Natural killer cell (primary cell): ENCODE data around the gene BRPF3. TPM values are rescaled to one million over a fixed set of nuclear protein-coding genes. Genes with fewer than 3 reads are reported as not detected.

Source experiments
- ATAC-seq, 3 donors: fragments of 150-1000 bp in 2 of 3; fragments of 200-7000 bp in 1 of 3; cut with Tn5 transposase; 1 replicate in 1 of 3; 2 replicates in 2 of 3; pipeline ENCODE4 v1.10.0; 2021; ENCODE audit warnings: mild to moderate bottlenecking in 2 of 3, moderate library complexity in 2 of 3
- DNase-seq, 2 donors: peaks; one replicate each; pipeline versions ENCODE4 v3.0.0 to v3.0.0-alpha.2; 2013 to 2021; ENCODE audit warnings: mixed read lengths in 1 of 2
- H3K27ac ChIP-seq: one replicate; pipeline ENCODE4 v1.5.1; 2013; ENCODE audit warnings: mild to moderate bottlenecking, low read length
- H3K27me3 ChIP-seq: one replicate; pipeline ENCODE4 v1.6.1; 2013; ENCODE audit warnings: low read length; ENCODE audit not compliant: control insufficient read depth, insufficient read depth
- H3K36me3 ChIP-seq: one replicate; pipeline ENCODE4 v1.6.1; 2013; ENCODE audit warnings: low read length; ENCODE audit not compliant: control insufficient read depth, insufficient read depth
- H3K4me1 ChIP-seq: one replicate; pipeline ENCODE4 v1.6.1; 2013; ENCODE audit warnings: low read length; ENCODE audit not compliant: control insufficient read depth, insufficient read depth
- H3K4me3 ChIP-seq: one replicate; pipeline ENCODE4 v1.5.1; 2013; ENCODE audit warnings: low read length
- H3K9me3 ChIP-seq: one replicate; pipeline ENCODE4 v1.6.1; 2013; ENCODE audit warnings: low read length; ENCODE audit not compliant: control insufficient read depth, insufficient read depth
- H3K27ac Mint-ChIP-seq, 2 donors: one replicate each; pipeline ENCODE4 v1.8.0; 2022; ENCODE audit warnings: mild to moderate bottlenecking in 2 of 2, mixed read lengths in 2 of 2, moderate library complexity in 1 of 2
- H3K27me3 Mint-ChIP-seq, 2 donors: one replicate each; pipeline ENCODE4 v1.8.0; 2022; ENCODE audit warnings: low read depth in 2 of 2, mixed read lengths in 2 of 2
- H3K36me3 Mint-ChIP-seq: one replicate; pipeline ENCODE4 v1.8.0; 2022; ENCODE audit warnings: mixed read lengths
- H3K4me1 Mint-ChIP-seq, 2 donors: one replicate each; pipeline ENCODE4 v1.8.0; 2022; ENCODE audit warnings: mixed read lengths in 2 of 2
- H3K4me3 Mint-ChIP-seq: one replicate; pipeline ENCODE4 v1.8.0; 2022; ENCODE audit warnings: mild to moderate bottlenecking, moderate library complexity, mixed read lengths
- H3K9me3 Mint-ChIP-seq, 2 donors: one replicate each; pipeline ENCODE4 v1.8.0; 2022; ENCODE audit warnings: mixed read lengths in 2 of 2
- WGBS: methylation state at CpG from one replicate; pipeline ENCODE4 v1.1.7; 2013; ENCODE audit warnings: missing lambda C conversion rate; ENCODE audit not compliant: insufficient coverage; 5-methylcytosine and 5-hydroxymethylcytosine counted together
- intact Hi-C: fragments of 100-400 bp; cut with micrococcal nuclease; formaldehyde crosslinking; loops from one replicate; pipeline ENCODE4 v1.14.2; 2022
- total RNA-seq, 4 donors: library from RNA; stranded (reverse); fragments of 120-200 nt in 1 of 4; gene quantifications; one replicate each; pipeline versions ENCODE4 v1.2.3 to v1.2.4, GENCODE V29; 2013 to 2022
- TF ChIP-seq, protein P1 (sequence below): fragments of 200-600 bp; IDR thresholded peaks from one replicate; pipeline ENCODE4 v1.8.0; 2022; ENCODE audit warnings: antibody characterized with exemption

BRPF3 gene
- total RNA-seq, result 10 to 100 TPM; 46.0 to 58.5 (median 57.4) TPM
- total RNA-seq (2013), result 17.1 TPM

DNA sequence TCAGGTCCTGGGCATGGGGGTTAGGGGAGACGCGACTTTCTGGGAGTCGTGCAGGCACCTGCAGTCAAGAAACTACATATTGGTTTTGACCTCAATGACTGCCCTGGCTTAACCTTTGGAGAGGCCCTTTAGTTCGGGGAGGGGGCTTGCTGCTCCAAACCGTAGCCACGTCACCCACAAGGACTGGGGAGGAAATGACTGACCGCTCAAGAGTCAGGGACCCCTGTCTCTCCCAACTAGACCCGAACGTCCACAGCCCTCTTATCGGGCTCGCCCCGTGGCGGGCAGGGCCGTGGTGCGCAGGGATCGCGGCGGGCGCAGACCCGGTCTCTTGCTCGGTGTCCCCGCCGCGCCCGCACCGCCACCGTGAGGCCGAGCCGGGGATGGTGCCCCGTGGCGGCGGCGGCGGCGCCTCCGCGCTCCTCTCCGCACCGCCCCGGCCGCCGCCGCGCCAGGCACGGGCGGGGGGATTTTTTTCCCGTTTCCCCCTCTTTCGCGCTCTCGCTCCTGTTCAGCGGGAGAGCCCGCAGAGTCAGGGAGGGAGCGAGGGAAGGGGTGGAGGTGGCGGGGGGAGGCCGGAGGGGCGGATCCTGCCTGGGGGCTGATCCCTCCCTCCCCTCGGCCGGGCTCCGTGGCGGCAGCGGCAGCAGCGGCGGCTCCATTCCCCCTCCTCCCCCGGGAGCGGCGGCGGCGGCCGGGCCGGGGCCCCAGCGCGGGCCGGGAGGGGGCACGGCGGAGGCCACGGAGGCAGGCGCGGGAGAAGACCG is at the start of gene BRPF3:
Gene BRPF3 (plus strand): TSS at position 632 of the 767 bp plus-strand sequence. CDS start 3,579 bp downstream, outside the sequence.
- Mint-ChIP-seq H3K27me3 (no peaks in the 10 kb centered on the region), H3K36me3 (no peaks in the 10 kb centered on the region), H3K27ac (peak within 1 kb of the TSS; percentile 86 to 91), H3K9me3 (no peaks in the 10 kb centered on the region), H3K4me1 (peaks cover 29 to 30% of the 10 kb centered on the region in 2 donors), H3K4me3 (peak within 1 kb of the TSS; percentile 90)
- under 1% methylated on average over 73 of the region's 79 CpGs for WGBS
- ATAC-seq (peak; percentile 59 to 75 (median 66)), DNase-seq (peak; percentile 78 to 86)
- Histone ChIP-seq H3K27ac (peak within 1 kb of the TSS; percentile 76), H3K4me3 (peak within 1 kb of the TSS; percentile 51), H3K4me1 (peaks cover 24% of the 10 kb centered on the region), H3K36me3 (peaks cover 11% of the 10 kb centered on the region), H3K27me3 (no peaks in the 10 kb centered on the region), H3K9me3 (no peaks in the 10 kb centered on the region)
- TF ChIP-seq, protein P1, sequence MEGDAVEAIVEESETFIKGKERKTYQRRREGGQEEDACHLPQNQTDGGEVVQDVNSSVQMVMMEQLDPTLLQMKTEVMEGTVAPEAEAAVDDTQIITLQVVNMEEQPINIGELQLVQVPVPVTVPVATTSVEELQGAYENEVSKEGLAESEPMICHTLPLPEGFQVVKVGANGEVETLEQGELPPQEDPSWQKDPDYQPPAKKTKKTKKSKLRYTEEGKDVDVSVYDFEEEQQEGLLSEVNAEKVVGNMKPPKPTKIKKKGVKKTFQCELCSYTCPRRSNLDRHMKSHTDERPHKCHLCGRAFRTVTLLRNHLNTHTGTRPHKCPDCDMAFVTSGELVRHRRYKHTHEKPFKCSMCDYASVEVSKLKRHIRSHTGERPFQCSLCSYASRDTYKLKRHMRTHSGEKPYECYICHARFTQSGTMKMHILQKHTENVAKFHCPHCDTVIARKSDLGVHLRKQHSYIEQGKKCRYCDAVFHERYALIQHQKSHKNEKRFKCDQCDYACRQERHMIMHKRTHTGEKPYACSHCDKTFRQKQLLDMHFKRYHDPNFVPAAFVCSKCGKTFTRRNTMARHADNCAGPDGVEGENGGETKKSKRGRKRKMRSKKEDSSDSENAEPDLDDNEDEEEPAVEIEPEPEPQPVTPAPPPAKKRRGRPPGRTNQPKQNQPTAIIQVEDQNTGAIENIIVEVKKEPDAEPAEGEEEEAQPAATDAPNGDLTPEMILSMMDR, result peak; percentile 58
- intact Hi-C loops, result loop anchor here (1.0 to 2.0 kb wide), 2 partner anchors 73 to 97 kb away; no protein-coding TSS in a partner anchor

- no peak overlapping the region for H3K4me3 ChIP-seq
- H3K4me1 ChIP-seq, result peaks cover 4% of the 10 kb centered on the region
- H3K27me3 ChIP-seq, result no peaks in the 10 kb centered on the region
- H3K27ac Mint-ChIP-seq, result peak overlapping the region in 1 of 2 donors; percentile 7
- H3K9me3 Mint-ChIP-seq, result no peaks in the 10 kb centered on the region
- no peak for ATAC-seq
- H3K4me1 Mint-ChIP-seq, result peaks cover 10 to 17% of the 10 kb centered on the region in 2 donors
- TF ChIP-seq, protein P1, result no peak
- H3K4me3 Mint-ChIP-seq, result no peak overlapping the region
- intact Hi-C loops, result no loop called here
- no peaks in the 10 kb centered on the region for H3K27me3 Mint-ChIP-seq
- no peak for DNase-seq
- H3K27ac ChIP-seq, result no peak overlapping the region
- H3K36me3 Mint-ChIP-seq, result no peaks in the 10 kb centered on the region
- 90% methylated on average over 3 of the region's 3 CpGs for WGBS
- no peaks in the 10 kb centered on the region for H3K36me3 ChIP-seq
- H3K9me3 ChIP-seq, result no peaks in the 10 kb centered on the region
Measured at GRCh38 chr6:36147294-36147693, 49.2 kb upstream of the BRPF3 start.

DNA sequence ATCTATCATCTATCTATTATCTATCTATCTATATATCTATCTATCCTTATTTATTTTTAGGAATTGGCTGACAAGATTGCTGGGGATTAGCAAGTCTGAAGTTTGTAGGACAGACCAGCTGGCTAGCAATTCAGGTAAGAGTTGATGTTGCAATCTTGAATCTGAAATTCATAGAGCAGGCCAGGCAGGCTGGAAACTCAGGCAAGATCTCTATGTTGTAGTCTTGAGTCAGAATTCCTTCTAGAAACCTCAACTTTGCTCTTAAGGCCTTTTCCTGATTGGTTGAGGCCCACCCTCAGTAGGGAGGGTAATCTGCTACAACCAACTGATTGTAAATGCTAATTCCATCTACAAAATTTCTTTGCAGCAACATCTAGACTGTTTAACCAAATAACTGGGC is 47.1 kb upstream of the BRPF3 start:
- intact Hi-C loops, result no loop called here
- no peak overlapping the region for H3K27ac ChIP-seq
- peaks cover 7 to 14% of the 10 kb centered on the region in 2 donors for H3K4me1 Mint-ChIP-seq
- H3K9me3 Mint-ChIP-seq, result no peaks in the 10 kb centered on the region
- TF ChIP-seq, protein P1, result no peak
- no peaks in the 10 kb centered on the region for H3K36me3 ChIP-seq
- no peak overlapping the region for H3K4me3 ChIP-seq
- no peaks in the 10 kb centered on the region for H3K9me3 ChIP-seq
- no peaks in the 10 kb centered on the region for H3K4me1 ChIP-seq
- H3K27ac Mint-ChIP-seq, result no peak overlapping the region
- DNase-seq (no peak), ATAC-seq (no peak)
- H3K27me3 Mint-ChIP-seq, result no peaks in the 10 kb centered on the region
- H3K36me3 Mint-ChIP-seq, result no peaks in the 10 kb centered on the region
- H3K4me3 Mint-ChIP-seq, result no peak overlapping the region
- no peaks in the 10 kb centered on the region for H3K27me3 ChIP-seq
